Hepatocyte (in vitro differentiated cells): ENCODE measurements around the gene SYNPO2.

Experiments
- EZH2phosphoT487 ChIP-seq: fragments of 200-600 bp; sonication (generic); IDR thresholded peaks from one replicate; pipeline ENCODE4 v1.6.1; 2018; ENCODE audit warnings: antibody characterized with exemption, mild to moderate bottlenecking, low read depth, moderate library complexity; ENCODE audit not compliant: unreplicated experiment, severe bottlenecking
- TF ChIP-seq, protein P1 (sequence below): fragments of 200-600 bp; sonication (generic); IDR thresholded peaks from 2 replicates; pipeline ENCODE4 v1.5.1; 2016; ENCODE audit warnings: antibody characterized with exemption, mild to moderate bottlenecking; ENCODE audit not compliant: poor library complexity

DNA sequence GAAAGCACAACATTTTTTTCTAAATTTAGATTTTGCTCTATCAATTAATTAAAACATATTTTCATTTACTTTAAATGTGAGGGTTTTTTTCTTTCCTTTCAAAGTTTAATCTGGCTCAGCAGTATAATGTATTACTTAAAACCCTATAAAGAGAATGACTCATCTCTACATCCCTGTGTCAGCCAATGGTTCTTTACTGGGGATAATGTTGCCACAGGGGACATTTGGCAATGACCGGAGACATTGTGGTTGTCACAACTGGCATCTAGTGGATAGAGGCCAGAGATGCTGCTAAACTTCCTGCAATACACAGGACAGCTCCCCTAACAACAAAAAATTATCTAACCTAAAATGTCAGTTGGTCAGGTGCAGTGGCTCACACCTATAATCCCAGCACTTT is 53.8 kb downstream of the SYNPO2 start:
- TF ChIP-seq, protein P1, sequence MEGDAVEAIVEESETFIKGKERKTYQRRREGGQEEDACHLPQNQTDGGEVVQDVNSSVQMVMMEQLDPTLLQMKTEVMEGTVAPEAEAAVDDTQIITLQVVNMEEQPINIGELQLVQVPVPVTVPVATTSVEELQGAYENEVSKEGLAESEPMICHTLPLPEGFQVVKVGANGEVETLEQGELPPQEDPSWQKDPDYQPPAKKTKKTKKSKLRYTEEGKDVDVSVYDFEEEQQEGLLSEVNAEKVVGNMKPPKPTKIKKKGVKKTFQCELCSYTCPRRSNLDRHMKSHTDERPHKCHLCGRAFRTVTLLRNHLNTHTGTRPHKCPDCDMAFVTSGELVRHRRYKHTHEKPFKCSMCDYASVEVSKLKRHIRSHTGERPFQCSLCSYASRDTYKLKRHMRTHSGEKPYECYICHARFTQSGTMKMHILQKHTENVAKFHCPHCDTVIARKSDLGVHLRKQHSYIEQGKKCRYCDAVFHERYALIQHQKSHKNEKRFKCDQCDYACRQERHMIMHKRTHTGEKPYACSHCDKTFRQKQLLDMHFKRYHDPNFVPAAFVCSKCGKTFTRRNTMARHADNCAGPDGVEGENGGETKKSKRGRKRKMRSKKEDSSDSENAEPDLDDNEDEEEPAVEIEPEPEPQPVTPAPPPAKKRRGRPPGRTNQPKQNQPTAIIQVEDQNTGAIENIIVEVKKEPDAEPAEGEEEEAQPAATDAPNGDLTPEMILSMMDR, result no peak
- no peak for TF ChIP-seq EZH2phosphoT487
